Keratinocyte (primary cell): Measurements from ENCODE around the gene SRA1. TPM values are rescaled to one million over a fixed set of nuclear protein-coding genes. Genes with fewer than 3 reads are reported as not detected.
A peak's percentile ranks its signal among the peaks of the same experiment; 100 is the strongest.

Experiments used
- DNase-seq: peaks from one replicate; pipeline ENCODE4 v3.0.0-alpha.2; 2011; ENCODE audit warnings: low read depth, missing footprints, low spot score
- FAIRE-seq: peaks from 2 replicates; lab custom pipeline; 2011; peaks lifted over from hg19 to GRCh38; lab: Jason Lieb, UNC
- H2AFZ ChIP-seq: 2 replicates; pipeline ENCODE4 v1.6.0; 2012; ENCODE audit warnings: low read length, control low read depth, inconsistent platforms; ENCODE audit not compliant: control insufficient read depth
- H3K27ac ChIP-seq: 2 replicates; pipeline ENCODE4 v1.5.1; 2011; ENCODE audit warnings: low read length; ENCODE audit not compliant: control insufficient read depth, insufficient read depth
- H3K27me3 ChIP-seq: 3 replicates; pipeline ENCODE4 v1.6.0; 2011; ENCODE audit warnings: low read length; ENCODE audit not compliant: control insufficient read depth, insufficient read depth; ENCODE audit errors: extremely low read depth
- H3K36me3 ChIP-seq, 2 experiments: 2 replicates in 1 of 2; 3 replicates in 1 of 2; pipeline ENCODE4 v1.5.1; 2011; ENCODE audit warnings: low read length in 2 of 2, mild to moderate bottlenecking in 1 of 2; ENCODE audit not compliant: control insufficient read depth in 2 of 2, insufficient read depth in 2 of 2; ENCODE audit errors: extremely low read depth in 1 of 2
- H3K4me1 ChIP-seq: 3 replicates; pipeline ENCODE4 v1.5.1; 2011; ENCODE audit warnings: low read length; ENCODE audit not compliant: control insufficient read depth, insufficient read depth; ENCODE audit errors: extremely low read depth
- H3K4me2 ChIP-seq: 3 replicates; pipeline ENCODE4 v1.6.0; 2011; ENCODE audit warnings: low read depth, low read length; ENCODE audit not compliant: control insufficient read depth, insufficient read depth; ENCODE audit errors: extremely low read depth
- H3K4me3 ChIP-seq, 3 experiments: fragments of 200-600 bp in 1 of 3; sonication (generic) in 1 of 3; 2 replicates in 2 of 3; 3 replicates in 1 of 3; pipeline ENCODE4 v1.5.1; 2011 to 2016; ENCODE audit warnings: low read length in 3 of 3, mild to moderate bottlenecking in 3 of 3, control low read depth in 2 of 3, inconsistent platforms in 1 of 3, low read depth in 1 of 3, mixed read lengths in 1 of 3, mixed run types in 1 of 3, moderate library complexity in 1 of 3; ENCODE audit not compliant: control insufficient read depth in 2 of 3, insufficient read depth in 2 of 3; ENCODE audit errors: extremely low read depth in 1 of 3
- H3K79me2 ChIP-seq: 2 replicates; pipeline ENCODE4 v1.6.0; 2012; ENCODE audit warnings: low read length; ENCODE audit not compliant: control insufficient read depth, insufficient read depth
- H3K9ac ChIP-seq: 3 replicates; pipeline ENCODE4 v1.6.0; 2011; ENCODE audit warnings: low read length; ENCODE audit not compliant: control insufficient read depth, insufficient read depth; ENCODE audit errors: extremely low read depth
- H3K9me1 ChIP-seq: 3 replicates; pipeline ENCODE4 v1.6.0; 2011; ENCODE audit warnings: low read length; ENCODE audit not compliant: control insufficient read depth, insufficient read depth; ENCODE audit errors: extremely low read depth
- H3K9me3 ChIP-seq: 2 replicates; pipeline ENCODE4 v1.5.1; 2012; ENCODE audit warnings: low read depth, low read length; ENCODE audit not compliant: control insufficient read depth
- H4K20me1 ChIP-seq: 3 replicates; pipeline ENCODE4 v1.6.0; 2011; ENCODE audit warnings: low read length; ENCODE audit not compliant: control insufficient read depth, insufficient read depth; ENCODE audit errors: extremely low read depth
- EZH2 ChIP-seq: IDR thresholded peaks from one replicate; pipeline ENCODE4 v1.6.1; 2012; ENCODE audit warnings: inconsistent platforms, mild to moderate bottlenecking, low read length, moderate library complexity
- dilution Hi-C: fragments of 300-500 bp; cut with MboI; formaldehyde crosslinking; loops from one replicate; pipeline ENCODE4 v1.7.0; 2020; ENCODE audit warnings: low sequenced_read_pairs; ENCODE audit not compliant: extremely low pct_ligation_motif_present
- polyA plus RNA-seq, 5 experiments: library from polyadenylated mRNA; depleted of rRNA in 3 of 5; stranded (reverse) in 3 of 5; stranded (forward) in 1 of 5; unstranded in 1 of 5; fragments of >200 nt; gene quantifications; 1 replicate in 1 of 5; 2 replicates in 3 of 5; 3 replicates in 1 of 5; pipeline versions ENCODE4 v1.2.1 to v1.2.3, GENCODE V29; 2011 to 2012; ENCODE audit warnings: missing spikeins in 2 of 5, low read depth in 1 of 5, low replicate concordance in 1 of 5
- TF ChIP-seq, protein P1 (sequence below), 3 experiments: IDR thresholded peaks in 1 of 3; conservative IDR thresholded peaks in 1 of 3; optimal IDR thresholded peaks in 1 of 3; 2 replicates in 2 of 3; 3 replicates in 1 of 3; pipeline versions ENCODE3 to v1.5.1; 2011; ENCODE audit warnings: low read length in 3 of 3, mild to moderate bottlenecking in 3 of 3, moderate library complexity in 2 of 3, control low read depth in 1 of 3, inconsistent platforms in 1 of 3; ENCODE audit not compliant: insufficient read depth in 2 of 3; ENCODE audit errors: extremely low read depth in 1 of 3

The SRA1 gene
- polyA plus RNA-seq, 1 donor (not counting 4 experiments of a cell fraction or from before 2014, with no cell fraction given): 32.4 TPM

GRCh38 chr5:140558542-140558941 lies 1.3 kb upstream of the SRA1 start:
- H2AFZ ChIP-seq: no peak overlapping the region
- no peaks in the 10 kb centered on the region for H3K9me3 ChIP-seq
- H3K9ac ChIP-seq: no peak overlapping the region
- dilution Hi-C loops: no loop called here
- no peaks in the 10 kb centered on the region for H3K27me3 ChIP-seq
- no peaks in the 10 kb centered on the region for H4K20me1 ChIP-seq
- peaks cover 3% of the 10 kb centered on the region for H3K9me1 ChIP-seq
- peaks cover 30% of the 10 kb centered on the region for H3K4me1 ChIP-seq
- H3K4me3 ChIP-seq: no peak overlapping the region
- peaks cover 0 to 2% of the 10 kb centered on the region in 2 experiments for H3K36me3 ChIP-seq
- H3K4me2 ChIP-seq: no peak overlapping the region
- no peak overlapping the region for H3K27ac ChIP-seq
- FAIRE-seq (no peak), DNase-seq (no peak)
- TF ChIP-seq, protein P1, sequence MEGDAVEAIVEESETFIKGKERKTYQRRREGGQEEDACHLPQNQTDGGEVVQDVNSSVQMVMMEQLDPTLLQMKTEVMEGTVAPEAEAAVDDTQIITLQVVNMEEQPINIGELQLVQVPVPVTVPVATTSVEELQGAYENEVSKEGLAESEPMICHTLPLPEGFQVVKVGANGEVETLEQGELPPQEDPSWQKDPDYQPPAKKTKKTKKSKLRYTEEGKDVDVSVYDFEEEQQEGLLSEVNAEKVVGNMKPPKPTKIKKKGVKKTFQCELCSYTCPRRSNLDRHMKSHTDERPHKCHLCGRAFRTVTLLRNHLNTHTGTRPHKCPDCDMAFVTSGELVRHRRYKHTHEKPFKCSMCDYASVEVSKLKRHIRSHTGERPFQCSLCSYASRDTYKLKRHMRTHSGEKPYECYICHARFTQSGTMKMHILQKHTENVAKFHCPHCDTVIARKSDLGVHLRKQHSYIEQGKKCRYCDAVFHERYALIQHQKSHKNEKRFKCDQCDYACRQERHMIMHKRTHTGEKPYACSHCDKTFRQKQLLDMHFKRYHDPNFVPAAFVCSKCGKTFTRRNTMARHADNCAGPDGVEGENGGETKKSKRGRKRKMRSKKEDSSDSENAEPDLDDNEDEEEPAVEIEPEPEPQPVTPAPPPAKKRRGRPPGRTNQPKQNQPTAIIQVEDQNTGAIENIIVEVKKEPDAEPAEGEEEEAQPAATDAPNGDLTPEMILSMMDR (optimal IDR thresholded peaks at IDR 0.05 in 1 of 3, IDR thresholded peaks at IDR 0.05 in 1 of 3, conservative IDR thresholded peaks at IDR 0.05 in 1 of 3; ENCODE audit: extremely low read depth in 1 of 3, insufficient read depth in 2 of 3, low read length in 3 of 3): no peak
- TF ChIP-seq EZH2: no peak
- H3K79me2 ChIP-seq: peaks cover 34% of the 10 kb centered on the region

DNA sequence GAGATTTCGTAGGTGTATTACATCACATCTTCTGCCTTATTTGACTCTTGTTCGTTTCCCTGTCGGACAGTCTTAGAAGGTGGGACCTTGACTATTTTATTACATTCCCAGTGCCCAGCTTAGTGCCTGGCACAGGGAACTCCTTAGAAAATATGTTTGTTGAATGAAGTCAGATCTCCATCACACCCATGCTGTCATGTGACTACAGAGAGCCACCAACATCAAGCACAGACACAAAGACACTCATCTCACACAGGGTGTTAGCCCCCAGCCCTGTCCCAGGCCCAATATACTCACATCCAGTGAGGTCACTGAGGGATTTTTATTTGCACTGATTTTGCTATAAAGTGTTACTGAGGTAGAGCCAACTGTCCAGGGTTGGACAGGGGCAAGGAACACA lies 692 bp upstream of the SRA1 start:
- no peak for DNase-seq
- Histone ChIP-seq H4K20me1 (no peaks in the 10 kb centered on the region), H3K4me1 (peaks cover 30% of the 10 kb centered on the region), H3K4me2 (peak overlapping the region; percentile 92), H3K4me3 (no peak overlapping the region), H3K79me2 (peaks cover 39% of the 10 kb centered on the region), H3K27me3 (no peaks in the 10 kb centered on the region), H3K9me3 (no peaks in the 10 kb centered on the region), H3K27ac (no peak overlapping the region), H2AFZ (no peak overlapping the region), H3K9ac (no peak overlapping the region), H3K36me3 (peaks cover 0 to 7% of the 10 kb centered on the region in 2 experiments), H3K9me1 (peaks cover 3% of the 10 kb centered on the region)
- dilution Hi-C loops: no loop called here
- TF ChIP-seq, protein P1 (optimal IDR thresholded peaks at IDR 0.05 in 1 of 3, IDR thresholded peaks at IDR 0.05 in 1 of 3, conservative IDR thresholded peaks at IDR 0.05 in 1 of 3; ENCODE audit: extremely low read depth in 1 of 3, insufficient read depth in 2 of 3, low read length in 3 of 3): no peak
- TF ChIP-seq EZH2: no peak
- no peak for FAIRE-seq
